ENCODE measurements around the gene HDAC10.

Gene HDAC10, protein sequence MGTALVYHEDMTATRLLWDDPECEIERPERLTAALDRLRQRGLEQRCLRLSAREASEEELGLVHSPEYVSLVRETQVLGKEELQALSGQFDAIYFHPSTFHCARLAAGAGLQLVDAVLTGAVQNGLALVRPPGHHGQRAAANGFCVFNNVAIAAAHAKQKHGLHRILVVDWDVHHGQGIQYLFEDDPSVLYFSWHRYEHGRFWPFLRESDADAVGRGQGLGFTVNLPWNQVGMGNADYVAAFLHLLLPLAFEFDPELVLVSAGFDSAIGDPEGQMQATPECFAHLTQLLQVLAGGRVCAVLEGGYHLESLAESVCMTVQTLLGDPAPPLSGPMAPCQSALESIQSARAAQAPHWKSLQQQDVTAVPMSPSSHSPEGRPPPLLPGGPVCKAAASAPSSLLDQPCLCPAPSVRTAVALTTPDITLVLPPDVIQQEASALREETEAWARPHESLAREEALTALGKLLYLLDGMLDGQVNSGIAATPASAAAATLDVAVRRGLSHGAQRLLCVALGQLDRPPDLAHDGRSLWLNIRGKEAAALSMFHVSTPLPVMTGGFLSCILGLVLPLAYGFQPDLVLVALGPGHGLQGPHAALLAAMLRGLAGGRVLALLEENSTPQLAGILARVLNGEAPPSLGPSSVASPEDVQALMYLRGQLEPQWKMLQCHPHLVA

DNA sequence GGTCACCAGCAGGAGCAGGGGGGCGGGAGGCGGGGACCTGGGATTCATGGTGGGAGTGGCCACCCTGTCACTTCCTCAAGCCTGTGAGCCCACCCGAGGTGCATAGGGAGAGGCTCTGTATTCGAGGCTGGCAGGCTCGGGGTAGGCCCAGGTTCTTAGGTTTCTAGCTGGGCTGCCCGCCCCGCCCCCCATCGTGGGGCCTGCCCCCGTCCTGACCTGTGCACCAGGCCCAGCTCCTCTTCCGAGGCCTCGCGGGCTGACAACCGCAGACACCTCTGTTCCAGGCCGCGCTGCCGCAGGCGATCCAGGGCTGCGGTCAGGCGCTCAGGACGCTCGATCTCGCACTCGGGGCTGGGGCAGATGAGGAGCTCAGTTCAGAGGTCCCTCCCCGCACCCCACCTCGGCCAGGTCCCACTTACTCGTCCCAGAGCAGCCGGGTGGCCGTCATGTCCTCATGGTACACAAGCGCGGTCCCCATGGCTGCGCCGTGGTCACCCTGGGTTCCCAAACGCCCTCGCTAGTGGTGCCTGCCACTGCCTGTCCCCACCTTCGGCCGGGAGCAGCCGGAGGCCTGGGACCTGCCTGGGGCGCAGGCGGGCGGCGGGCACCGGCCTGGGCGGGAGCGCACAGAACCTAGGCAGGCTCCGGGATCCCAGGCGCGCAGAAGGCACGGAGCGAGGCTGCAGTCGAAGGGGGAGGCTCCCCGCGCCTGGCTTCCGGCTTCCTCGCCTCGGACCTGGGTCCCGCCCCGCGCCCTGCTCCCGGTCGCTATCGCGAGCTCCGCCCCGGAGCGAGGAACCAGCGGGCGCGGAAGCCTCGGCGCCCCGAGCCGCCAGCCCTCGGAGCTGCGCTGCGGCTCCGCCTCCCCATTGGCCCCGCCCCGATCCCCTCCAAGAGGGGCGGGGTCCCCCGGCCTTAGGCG, at the start of gene HDAC10:
Gene HDAC10, minus strand, starts transcription at position 711 of the 922 bp plus-strand sequence. Its CDS starts 233 bp downstream, at position 478.
- DNase-seq = peak; percentile 2 to 69 (median 68)

DNA sequence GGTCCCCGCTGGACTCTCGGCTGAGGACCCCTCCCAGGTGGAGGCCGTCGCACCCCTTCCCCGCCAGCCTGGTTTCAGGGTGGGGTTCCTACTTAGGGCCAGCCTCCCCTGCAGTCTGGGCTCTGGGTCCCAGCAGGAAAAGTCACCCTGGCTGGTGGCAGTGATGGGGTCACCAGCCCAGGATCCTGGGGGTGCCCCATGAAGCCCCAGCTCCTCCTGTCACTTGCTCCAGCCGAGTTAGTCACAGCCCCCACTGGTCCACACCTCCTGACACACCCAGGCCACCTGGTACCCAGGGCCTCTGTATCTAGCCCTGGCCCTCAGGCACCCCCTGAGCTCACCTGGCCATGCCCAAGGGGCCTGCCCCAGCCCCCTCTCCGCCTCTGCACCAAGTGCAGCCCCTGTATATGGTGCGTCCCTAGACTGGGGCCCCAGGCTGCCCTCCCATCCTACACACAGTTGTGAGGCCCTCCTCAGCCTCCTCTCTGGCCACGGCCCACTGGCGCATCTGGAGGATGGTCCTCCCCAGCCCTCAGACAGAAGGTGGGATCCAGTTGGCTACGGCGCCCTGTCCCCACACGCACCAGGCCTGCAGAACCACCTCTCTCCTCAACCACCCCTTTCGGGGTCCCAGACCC, 49.7 kb upstream of the HDAC10 start:
- no peak for DNase-seq

DNA sequence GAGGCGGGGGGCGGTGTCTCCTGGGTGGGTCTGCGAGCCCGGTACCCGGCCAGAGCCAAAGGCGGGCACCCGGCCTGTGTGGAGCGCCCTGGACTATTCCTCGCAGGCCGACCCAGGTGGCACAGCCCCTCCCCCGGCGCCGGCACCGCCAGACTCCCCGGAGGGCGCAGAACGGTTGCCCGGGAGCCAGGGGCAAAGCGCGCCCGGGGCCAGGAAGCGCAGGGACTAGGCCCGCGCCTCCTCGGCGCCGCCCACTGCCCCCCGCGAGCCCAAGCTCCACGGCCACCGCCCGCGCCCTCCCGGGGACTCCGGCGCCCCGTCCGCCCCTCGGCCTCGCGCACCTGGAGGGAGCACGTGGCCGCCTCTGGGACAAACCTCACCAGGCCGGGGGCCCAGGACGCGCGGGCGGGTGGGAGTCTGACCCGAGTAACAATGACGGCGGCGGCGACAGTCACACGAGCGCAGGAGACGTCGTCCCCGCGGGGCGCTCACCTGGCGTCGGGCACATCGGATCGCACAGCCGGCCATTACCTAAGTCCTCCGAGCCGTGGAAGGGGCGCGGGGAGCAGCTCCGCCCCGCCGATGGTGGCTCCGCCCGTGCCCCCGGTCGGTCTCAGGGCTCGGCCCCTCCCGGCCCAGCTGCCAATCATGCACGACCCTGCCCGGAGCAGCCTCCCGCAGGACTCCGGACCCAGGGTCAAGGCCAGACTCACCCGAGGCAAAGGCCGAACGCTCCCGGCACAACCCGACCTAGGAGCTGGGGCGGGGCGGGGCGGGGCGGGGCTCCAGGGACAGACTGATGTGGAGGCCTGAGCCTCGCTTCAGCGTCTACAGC, 48.9 kb upstream of the HDAC10 start:
- peak in 2 of 3 experiments; percentile 77 to 80 for DNase-seq

DNA sequence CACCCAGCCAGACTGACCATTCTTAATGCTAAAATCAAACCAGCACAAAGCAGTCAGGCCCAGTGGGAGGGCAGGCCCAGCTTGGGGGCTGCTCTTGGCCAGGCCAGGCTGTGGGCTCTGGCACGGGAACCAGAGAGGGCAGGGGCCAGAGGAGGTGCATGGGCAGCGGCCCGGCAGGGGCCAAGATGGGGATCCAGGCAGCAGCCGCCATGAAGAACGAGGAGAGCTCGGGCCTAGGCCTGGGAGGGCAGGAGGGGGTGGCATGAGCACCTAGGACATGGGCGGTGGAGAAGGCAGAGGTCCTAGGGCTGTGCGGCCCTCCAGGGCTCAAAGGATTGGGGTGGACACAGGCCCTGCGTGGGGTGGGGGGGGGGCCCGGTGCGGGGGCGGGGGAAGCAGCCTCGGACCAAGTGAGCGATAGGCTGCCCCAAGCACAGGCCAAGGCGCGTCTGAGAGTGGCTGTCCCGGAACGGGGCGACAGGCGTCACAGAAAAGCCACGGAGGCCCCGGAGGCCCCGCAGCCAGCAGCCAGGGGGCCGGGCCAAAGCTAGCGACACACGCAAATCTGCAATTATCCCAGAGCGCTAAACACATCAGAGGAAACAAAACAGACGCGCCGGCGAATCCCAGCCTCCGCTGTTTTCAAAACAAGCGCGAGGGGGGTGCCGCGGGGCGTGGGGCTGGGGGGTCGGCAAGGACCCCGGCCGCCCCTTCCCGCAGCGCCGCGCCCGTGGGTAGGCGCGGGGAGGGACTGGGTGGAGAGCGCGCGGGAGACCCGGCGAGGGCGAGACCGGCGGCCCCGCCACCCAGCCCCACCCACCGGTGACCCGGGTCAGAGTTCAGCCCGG, 48.1 kb upstream of the HDAC10 start:
- peak in 2 of 3 experiments; percentile 31 to 49 for DNase-seq

DNA sequence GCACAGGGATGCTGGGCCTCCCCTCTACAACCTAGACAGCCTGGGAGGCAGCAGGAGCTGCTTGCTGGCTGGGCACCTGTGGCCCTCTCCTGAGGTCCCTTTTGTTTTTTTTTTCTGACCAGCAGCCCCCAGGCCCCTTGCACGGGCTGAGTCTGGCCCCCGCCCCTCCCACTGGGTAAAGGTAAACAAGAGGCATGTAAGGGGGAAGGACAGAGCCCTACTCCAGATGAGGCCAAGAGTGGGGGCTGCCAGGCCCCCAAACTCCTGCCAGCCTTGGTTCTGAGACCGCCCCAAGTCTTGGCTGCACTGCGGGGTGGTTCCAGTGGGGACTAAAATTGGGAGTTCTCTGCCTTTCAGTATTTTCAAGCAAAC, 47.2 kb upstream of the HDAC10 start:
- no peak for DNase-seq

DNA sequence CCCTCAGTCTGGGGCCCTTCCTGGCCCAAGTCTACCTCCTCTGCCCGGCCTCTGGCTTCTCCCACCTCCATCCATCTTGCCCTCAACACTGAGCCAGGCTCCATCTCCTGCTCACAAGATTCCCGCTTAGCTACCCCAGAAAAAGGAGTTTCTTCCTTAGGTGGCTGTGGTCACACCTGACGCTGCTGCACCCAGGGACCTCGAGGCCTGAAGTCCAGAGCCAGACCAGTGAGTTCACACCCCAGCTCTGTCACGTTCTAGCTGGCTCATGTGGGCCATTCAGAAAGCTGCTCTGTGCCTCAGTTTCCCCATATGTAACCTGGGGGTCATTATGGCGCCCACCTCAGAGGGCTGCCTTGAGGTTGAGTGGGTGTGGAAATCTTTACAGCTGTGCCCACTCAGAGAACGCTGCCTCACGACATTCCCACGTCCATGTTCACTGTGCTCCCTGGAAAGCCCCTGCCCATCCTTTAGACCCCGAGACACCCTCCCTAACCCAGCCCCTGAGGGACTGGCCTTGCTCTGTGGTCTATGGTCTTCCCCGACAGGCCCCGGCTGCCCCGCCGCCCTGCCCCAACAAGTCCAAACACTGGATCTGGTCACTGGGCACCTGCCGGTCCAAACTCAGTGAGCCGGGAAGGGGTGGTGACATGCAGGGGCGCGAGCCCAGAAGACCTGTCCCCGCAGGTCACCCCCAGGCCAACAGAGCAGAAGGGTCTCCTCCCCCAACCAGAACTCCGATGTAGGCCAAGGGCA, 46.6 kb upstream of the HDAC10 start:
- DNase-seq = no peak

DNA sequence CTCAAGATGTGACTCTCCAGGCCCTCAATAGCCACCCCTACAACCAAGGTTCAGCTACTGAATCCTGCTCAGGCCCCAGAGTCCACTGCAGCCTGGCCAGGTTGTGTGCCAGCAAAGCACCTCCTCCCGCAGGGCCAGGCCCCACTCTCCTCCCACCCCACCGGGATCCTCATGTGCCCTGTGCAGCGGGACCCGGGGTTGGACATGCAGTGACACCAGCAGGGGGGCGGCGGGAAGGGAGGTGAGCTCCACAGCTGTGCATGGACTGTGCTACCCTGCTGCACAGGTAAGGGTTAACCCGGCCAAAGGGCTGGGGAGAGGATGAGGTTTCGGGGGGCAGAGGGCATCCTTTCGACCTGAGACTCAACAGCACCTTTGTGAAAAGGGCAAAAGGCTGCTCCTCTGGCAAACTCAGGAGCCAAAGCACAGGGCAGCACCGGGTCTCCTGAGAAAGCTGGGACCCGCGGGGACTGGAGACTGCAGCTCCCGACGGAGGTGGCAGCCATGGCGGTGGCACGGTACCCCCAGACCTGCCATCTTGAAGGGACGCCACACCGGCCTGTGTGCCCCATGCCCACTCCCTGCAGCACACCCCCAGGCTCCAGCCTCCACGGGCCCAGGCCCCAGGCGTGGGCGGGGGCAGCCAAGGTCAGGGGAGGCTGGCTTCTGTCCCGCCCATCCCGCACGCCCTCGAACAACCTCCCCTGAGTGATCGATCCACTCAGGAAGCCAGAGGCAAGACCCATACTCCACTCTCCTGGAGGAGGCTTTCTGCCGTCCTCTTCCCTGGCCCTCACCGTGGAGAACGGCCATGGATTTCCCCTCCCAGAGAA, 45.8 kb upstream of the HDAC10 start:
- DNase-seq = no peak

DNA sequence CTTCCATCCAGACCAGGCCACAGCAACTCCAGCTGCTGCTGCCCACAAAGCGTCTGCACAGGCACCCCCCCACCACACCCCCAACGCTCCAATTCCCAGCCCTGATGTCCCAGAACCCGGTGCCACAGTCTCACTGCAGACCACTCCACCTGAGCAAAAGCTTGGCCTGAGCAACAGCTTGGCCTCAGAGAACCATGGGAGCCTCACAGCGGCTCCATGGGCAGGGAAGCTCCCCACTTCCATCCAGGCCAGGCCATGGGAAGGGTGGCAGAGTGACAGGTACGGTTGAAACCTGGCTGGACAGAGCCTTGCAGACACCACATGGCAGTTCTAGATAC, 43.2 kb upstream of the HDAC10 start:
- DNase-seq = no peak

DNA sequence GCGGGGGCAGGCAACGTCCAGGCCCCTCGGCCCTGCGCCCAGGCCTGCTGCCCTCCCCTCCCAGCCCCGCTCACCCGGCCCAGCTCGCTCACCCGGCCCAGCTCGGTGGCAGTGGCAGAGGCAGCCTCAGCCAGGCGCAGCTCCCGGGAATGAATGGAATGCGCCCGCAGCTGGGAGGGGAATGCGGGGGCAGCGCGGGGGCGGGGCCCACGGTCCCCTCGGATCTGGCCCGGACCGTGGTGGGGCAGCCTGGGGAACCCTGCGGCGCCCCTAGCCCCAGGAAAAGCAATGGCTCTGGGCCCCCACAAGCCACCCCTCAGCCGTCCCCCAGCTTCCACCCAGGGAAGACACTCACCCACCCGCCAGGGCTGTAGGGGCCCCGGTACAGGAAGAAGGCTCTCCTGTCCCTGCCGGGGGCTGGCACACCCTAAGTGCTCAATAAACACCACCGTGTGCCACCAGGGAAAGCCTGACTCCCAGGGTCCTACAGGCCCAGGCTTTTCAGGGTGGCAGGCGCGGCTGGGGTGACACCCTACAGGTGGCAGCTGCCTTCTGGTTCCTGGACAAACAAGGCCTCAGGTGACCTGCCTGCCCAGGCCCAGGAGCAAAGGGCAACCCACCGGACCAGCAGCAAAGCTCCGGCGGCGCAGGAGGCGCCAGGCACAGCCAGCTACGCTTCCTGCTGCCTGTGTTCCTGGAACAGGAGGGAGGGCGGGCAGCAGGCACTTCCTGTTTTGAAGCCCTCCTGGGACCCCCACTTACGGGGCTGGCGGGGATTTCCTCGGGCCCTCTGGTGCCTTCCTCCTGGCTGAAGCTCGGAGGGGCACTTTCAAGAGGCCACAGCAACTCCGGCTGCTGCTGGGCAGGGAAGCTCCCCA, 42.6 kb upstream of the HDAC10 start:
- peak in 1 of 3 experiments; percentile 14 for DNase-seq

DNA sequence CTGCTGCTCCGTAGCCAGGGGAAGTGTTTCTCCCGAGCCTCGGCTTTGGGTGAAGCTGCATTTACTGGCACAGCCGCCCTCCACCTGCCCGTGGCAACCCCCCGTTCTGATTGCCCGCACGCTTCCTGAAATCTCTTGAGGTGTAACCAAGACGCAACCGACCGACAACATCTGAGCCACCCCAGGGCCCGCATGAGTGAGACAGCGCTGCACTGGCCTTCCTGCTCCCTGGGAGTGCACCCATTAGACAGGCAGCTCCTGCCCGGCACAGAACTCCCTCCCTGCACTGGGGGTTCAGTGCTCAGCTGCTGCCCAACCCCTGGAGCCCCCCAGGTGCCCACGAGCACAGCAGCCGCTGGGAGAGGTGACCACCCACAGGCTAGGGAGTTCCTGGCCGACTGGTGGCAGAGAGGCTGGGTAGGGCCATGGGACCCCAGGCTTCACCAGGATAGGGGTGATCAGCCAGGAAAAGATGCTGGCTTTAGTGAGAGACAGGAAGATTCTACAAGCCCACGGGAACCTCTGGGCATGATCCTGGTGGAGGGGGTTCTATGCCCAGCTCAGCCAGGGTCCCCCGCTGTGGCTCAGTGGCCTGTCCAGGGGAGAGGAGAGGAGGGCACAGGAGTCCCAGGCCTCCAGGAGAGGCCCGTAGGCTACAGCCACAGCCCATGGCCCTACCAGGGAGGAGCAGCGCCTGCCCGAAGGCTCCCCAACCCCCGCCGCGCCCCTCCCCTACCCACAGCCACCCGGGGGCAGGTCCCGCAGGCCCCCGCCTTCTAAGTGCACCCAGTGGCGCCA, 41.8 kb upstream of the HDAC10 start:
- no peak for DNase-seq

DNA sequence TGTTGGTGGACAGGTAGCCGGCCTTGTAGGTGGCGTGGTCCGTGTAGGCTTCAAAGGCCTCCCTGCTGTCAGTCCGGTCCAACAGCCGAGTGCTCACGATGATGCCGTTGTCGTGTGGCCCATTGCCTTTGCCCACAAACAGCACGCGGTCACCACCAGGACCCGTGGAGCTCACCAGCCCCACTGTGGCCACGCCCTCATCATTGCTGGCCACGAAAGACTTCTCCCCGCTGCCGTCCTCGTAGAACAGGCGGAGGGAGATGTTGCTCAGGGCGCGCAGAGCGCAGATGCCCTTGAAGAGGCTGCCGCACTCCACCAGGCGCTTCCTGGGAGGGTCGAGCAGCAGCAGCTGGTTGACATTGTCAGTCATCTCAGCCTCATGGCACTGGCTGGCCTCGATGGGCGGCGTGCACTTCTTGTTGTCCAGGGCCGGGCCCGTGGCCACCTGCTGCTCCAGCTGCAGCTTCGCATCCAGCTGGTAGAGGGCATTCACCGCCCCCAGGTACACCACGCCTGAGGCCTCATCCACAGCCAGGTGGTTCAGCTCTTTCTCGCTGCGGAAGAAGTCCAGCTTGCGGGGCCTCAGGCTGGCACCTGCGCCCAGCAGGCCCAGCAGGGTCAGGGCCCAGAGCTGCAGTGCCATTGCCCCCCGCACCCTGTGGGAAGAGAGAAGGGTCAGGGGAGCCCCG, 39.0 kb upstream of the HDAC10 start:
- peak in 2 of 3 experiments; percentile 71 to 89 for DNase-seq

DNA sequence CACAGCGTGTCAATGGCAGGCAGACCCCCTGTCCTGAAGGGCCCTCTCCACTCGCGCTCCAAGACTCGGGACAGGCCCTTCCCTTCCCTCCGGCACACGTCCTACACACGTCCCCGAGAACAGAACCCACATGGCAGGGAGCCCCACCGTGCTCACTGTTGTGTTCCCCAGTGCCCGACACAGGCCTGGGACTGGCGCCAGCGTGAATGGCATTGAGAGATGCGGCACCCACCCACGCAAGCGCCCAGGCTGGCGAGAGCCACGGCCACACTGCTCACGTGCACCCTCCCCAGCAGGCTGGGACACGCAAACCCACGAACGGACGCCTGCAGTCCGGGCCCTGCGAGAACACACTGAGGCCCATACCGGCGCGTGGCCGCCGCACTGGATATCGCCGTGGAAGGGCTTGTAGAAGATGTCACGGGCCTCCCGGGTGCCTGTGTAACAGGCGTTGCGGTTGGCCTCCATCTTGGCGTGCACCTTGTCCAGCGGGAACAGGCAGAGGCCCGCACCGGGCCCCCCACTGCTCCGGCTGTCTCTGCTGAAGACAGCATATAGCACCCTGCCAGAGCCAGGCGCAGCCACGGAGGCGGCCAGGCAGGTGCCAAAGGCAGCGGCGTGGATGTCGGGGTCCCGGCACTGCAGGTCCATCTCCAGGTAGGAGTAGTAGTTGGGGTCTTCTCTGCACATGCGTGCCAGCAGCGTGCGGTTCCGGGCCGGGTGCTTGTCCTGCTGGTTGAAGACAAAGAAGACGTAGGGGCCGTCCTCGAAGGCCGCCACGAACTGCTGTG, 38.3 kb upstream of the HDAC10 start:
- DNase-seq = no peak

DNA sequence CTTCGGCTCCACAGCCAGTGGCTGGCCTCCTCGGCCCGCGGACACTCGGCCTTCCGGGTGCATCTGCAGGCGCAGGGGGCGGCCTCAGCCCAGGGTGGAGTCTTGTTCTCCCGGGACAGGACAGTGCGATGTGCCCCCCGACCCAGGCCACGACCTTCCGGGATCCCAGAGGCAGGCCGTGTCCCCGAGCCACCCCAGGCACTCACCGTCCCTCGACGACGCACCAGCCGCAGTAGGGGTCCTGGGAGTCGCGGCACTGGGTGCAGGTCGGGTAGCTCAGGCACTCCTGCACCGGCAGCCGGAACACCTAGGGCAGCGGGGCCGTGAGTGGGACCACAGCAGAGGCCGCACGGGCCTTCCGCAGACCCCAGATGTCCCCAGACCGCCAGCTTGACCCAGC, 36.7 kb upstream of the HDAC10 start:
- no peak for DNase-seq

DNA sequence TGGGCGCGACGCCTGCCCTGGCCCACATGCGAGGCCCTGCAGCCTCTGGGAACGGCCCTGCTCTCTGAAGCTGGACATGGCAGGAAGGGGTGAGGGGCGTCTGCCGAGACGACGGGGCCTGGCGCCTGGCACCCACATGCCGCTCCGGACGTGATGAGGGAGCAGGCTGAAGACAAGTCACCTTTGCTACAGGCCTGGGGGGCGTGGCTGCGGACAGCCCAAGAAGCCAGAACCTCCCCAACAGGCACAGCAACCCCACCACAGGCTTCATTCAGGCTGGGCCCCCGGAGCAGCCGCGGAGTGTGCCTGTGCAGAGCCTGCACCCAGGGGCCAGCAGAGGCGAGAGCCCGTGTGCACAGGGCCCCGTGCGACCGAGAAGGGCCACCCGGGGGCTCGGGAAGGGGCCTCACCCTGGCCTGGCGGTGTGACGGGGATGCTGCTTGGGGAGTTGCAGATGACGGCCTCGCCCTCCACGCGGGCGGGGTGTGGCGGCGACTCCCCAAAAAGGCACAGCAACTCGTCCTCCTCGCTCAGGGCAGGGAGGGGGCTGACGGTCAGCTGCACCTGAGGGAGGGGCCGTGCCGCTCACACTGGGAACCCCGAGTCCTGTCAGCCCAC, 35.7 kb upstream of the HDAC10 start:
- DNase-seq = no peak

DNA sequence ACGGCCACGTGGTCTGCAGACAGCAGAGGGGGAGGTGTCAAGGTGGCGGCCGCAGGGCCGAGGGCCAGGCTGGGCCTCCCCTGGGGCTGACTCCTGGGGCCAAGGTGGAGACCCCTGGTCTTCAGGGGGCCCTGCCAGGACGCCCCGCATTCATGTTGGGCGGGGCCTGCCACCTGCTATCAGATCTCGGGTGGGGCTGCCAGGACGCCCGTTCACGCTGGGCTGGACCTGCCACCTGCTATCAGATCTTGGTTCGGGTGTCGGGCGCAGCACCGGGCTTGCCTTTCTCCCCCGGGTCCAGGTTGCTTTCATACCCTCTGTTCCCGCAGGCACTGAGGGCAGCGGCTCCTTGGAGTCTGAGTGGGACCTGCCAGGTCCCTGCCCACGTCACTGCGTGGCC, 35.2 kb upstream of the HDAC10 start:
- no peak for DNase-seq

Measured in NCI-H1417 (cell line).